Measurements from ENCODE around the gene TTC28.

Gene TTC28

GRCh38 chr22:28241656-28242290, 437.9 kb downstream of the TTC28 start:
- DNase-seq (ENCODE audit: low spot score): no peak
- no peak for TF ChIP-seq CTCF (IDR thresholded peaks at IDR 0.05; ENCODE audit: extremely low read depth, missing control alignments)

- TF ChIP-seq CTCF (IDR thresholded peaks at IDR 0.05; ENCODE audit: extremely low read depth, missing control alignments): no peak
- no peak for DNase-seq (ENCODE audit: low spot score)
Observed at GRCh38 chr22:28239941-28240340, 439.7 kb downstream of the TTC28 start.

GRCh38 chr22:28237783-28238182, 441.9 kb downstream of the TTC28 start:
- no peak for TF ChIP-seq CTCF (IDR thresholded peaks at IDR 0.05; ENCODE audit: extremely low read depth, missing control alignments)
- DNase-seq (ENCODE audit: low spot score): no peak

GRCh38 chr22:28237112-28237511, 442.5 kb downstream of the TTC28 start:
- no peak for DNase-seq (ENCODE audit: low spot score)
- no peak for TF ChIP-seq CTCF (IDR thresholded peaks at IDR 0.05; ENCODE audit: extremely low read depth, missing control alignments)

GRCh38 chr22:28232204-28232603, 447.4 kb downstream of the TTC28 start:
- DNase-seq (ENCODE audit: low spot score): no peak
- no peak for TF ChIP-seq CTCF (IDR thresholded peaks at IDR 0.05; ENCODE audit: extremely low read depth, missing control alignments)

- no peak for TF ChIP-seq CTCF (IDR thresholded peaks at IDR 0.05; ENCODE audit: extremely low read depth, missing control alignments)
- no peak for DNase-seq (ENCODE audit: low spot score)
Observed at GRCh38 chr22:28231441-28231840, 448.2 kb downstream of the TTC28 start.

- TF ChIP-seq CTCF (IDR thresholded peaks at IDR 0.05; ENCODE audit: extremely low read depth, missing control alignments): no peak
- DNase-seq (ENCODE audit: low spot score): no peak
Observed at GRCh38 chr22:28230671-28231070, 449.0 kb downstream of the TTC28 start.

Data from GM20000 (cell line).